ENCODE results near the gene PRKG2.

PRKG2 gene

GRCh38 chr4:81113024-81113423 is 102.0 kb downstream of the PRKG2 start:
- Histone ChIP-seq H3K4me2 (ENCODE audit: low read length) (no peak overlapping the region), H4K8ac (ENCODE audit: low read depth, low read length) (no peak overlapping the region), H3K4me1 (ENCODE audit: control insufficient read depth in 1 of 2, insufficient read depth in 2 of 2, low read length in 2 of 2) (no peaks in the 10 kb centered on the region), H3K27ac (ENCODE audit: low read depth, low read length) (no peak overlapping the region), H3K27me3 (ENCODE audit: insufficient read depth, low read length) (no peaks in the 10 kb centered on the region), H3K79me1 (ENCODE audit: low read length) (no peaks in the 10 kb centered on the region), H3K9ac (ENCODE audit: low read length) (no peak overlapping the region), H3K18ac (ENCODE audit: low read length) (no peak overlapping the region), H2AFZ (ENCODE audit: insufficient read depth, low read length, poor library complexity) (no peak overlapping the region), H3K36me3 (ENCODE audit: control insufficient read depth in 1 of 2, insufficient read depth in 2 of 2, low read length in 2 of 2) (no peaks in the 10 kb centered on the region), H3K4ac (ENCODE audit: low read depth, low read length) (no peak overlapping the region), H2BK12ac (ENCODE audit: low read length) (no peak overlapping the region), H2BK120ac (ENCODE audit: insufficient read depth, low read length, poor library complexity) (no peak overlapping the region), H3K79me2 (ENCODE audit: control insufficient read depth, insufficient read depth, low read length, poor library complexity) (no peaks in the 10 kb centered on the region), H2BK5ac (ENCODE audit: low read depth, low read length, poor library complexity) (no peak overlapping the region), H4K91ac (ENCODE audit: low read depth, low read length) (no peak overlapping the region), H3K14ac (ENCODE audit: low read length) (no peak overlapping the region), H3K23ac (ENCODE audit: low read length) (no peak overlapping the region), H3K4me3 (ENCODE audit: low read depth, low read length) (no peak overlapping the region), H4K12ac (ENCODE audit: low read depth, low read length) (no peak overlapping the region), H2AK5ac (ENCODE audit: low read length) (no peak overlapping the region), H3K9me3 (ENCODE audit: insufficient read depth, low read depth, low read length) (no peaks in the 10 kb centered on the region)
- no CpG with 5 or more reads among the region's 5 CpGs for WGBS (ENCODE audit: extremely low coverage, insufficient coverage, insufficient read length)
- DNase-seq = no peak

GRCh38 chr4:81109356-81109755 is 105.7 kb downstream of the PRKG2 start:
- Histone ChIP-seq H3K4me1 (ENCODE audit: control insufficient read depth in 1 of 2, insufficient read depth in 2 of 2, low read length in 2 of 2) (no peaks in the 10 kb centered on the region), H2BK5ac (ENCODE audit: low read depth, low read length, poor library complexity) (no peak overlapping the region), H3K14ac (ENCODE audit: low read length) (no peak overlapping the region), H3K36me3 (ENCODE audit: control insufficient read depth in 1 of 2, insufficient read depth in 2 of 2, low read length in 2 of 2) (no peaks in the 10 kb centered on the region), H3K27ac (ENCODE audit: low read depth, low read length) (no peak overlapping the region), H2BK12ac (ENCODE audit: low read length) (no peak overlapping the region), H3K79me2 (ENCODE audit: control insufficient read depth, insufficient read depth, low read length, poor library complexity) (no peaks in the 10 kb centered on the region), H3K4me3 (ENCODE audit: low read depth, low read length) (no peak overlapping the region), H3K23ac (ENCODE audit: low read length) (no peak overlapping the region), H3K18ac (ENCODE audit: low read length) (no peak overlapping the region), H3K79me1 (ENCODE audit: low read length) (no peaks in the 10 kb centered on the region), H2AK5ac (ENCODE audit: low read length) (no peak overlapping the region), H4K91ac (ENCODE audit: low read depth, low read length) (no peak overlapping the region), H2BK120ac (ENCODE audit: insufficient read depth, low read length, poor library complexity) (no peak overlapping the region), H3K4me2 (ENCODE audit: low read length) (no peak overlapping the region), H3K4ac (ENCODE audit: low read depth, low read length) (no peak overlapping the region), H4K12ac (ENCODE audit: low read depth, low read length) (no peak overlapping the region), H2AFZ (ENCODE audit: insufficient read depth, low read length, poor library complexity) (no peak overlapping the region), H3K9me3 (ENCODE audit: insufficient read depth, low read depth, low read length) (no peaks in the 10 kb centered on the region), H3K9ac (ENCODE audit: low read length) (no peak overlapping the region), H3K27me3 (ENCODE audit: insufficient read depth, low read length) (no peaks in the 10 kb centered on the region), H4K8ac (ENCODE audit: low read depth, low read length) (no peak overlapping the region)
- DNase-seq = no peak
- WGBS (ENCODE audit: extremely low coverage, insufficient coverage, insufficient read length) = no CpG with 5 or more reads among the region's 1 CpG

GRCh38 chr4:81106150-81106549 is 108.9 kb downstream of the PRKG2 start:
- no peak overlapping the region for H2BK120ac ChIP-seq (ENCODE audit: insufficient read depth, low read length, poor library complexity)
- H2BK12ac ChIP-seq (ENCODE audit: low read length) = no peak overlapping the region
- no peak overlapping the region for H2AK5ac ChIP-seq (ENCODE audit: low read length)
- no CpG with 5 or more reads among the region's 4 CpGs for WGBS (ENCODE audit: extremely low coverage, insufficient coverage, insufficient read length)
- H2BK5ac ChIP-seq (ENCODE audit: low read depth, low read length, poor library complexity) = no peak overlapping the region
- H4K12ac ChIP-seq (ENCODE audit: low read depth, low read length) = no peak overlapping the region
- H3K23ac ChIP-seq (ENCODE audit: low read length) = no peak overlapping the region
- no peak overlapping the region for H3K18ac ChIP-seq (ENCODE audit: low read length)
- DNase-seq = no peak
- H3K9me3 ChIP-seq (ENCODE audit: insufficient read depth, low read depth, low read length) = no peaks in the 10 kb centered on the region
- H3K4me3 ChIP-seq (ENCODE audit: low read depth, low read length) = no peak overlapping the region
- H3K4ac ChIP-seq (ENCODE audit: low read depth, low read length) = no peak overlapping the region
- H3K9ac ChIP-seq (ENCODE audit: low read length) = no peak overlapping the region
- no peak overlapping the region for H4K8ac ChIP-seq (ENCODE audit: low read depth, low read length)
- no peaks in the 10 kb centered on the region for H3K79me2 ChIP-seq (ENCODE audit: control insufficient read depth, insufficient read depth, low read length, poor library complexity)
- no peaks in the 10 kb centered on the region for H3K4me1 ChIP-seq (ENCODE audit: control insufficient read depth in 1 of 2, insufficient read depth in 2 of 2, low read length in 2 of 2)
- no peaks in the 10 kb centered on the region for H3K79me1 ChIP-seq (ENCODE audit: low read length)
- no peak overlapping the region for H4K91ac ChIP-seq (ENCODE audit: low read depth, low read length)
- no peak overlapping the region for H3K14ac ChIP-seq (ENCODE audit: low read length)
- no peak overlapping the region for H3K27ac ChIP-seq (ENCODE audit: low read depth, low read length)
- H2AFZ ChIP-seq (ENCODE audit: insufficient read depth, low read length, poor library complexity) = no peak overlapping the region
- H3K4me2 ChIP-seq (ENCODE audit: low read length) = no peak overlapping the region
- H3K36me3 ChIP-seq (ENCODE audit: control insufficient read depth in 1 of 2, insufficient read depth in 2 of 2, low read length in 2 of 2) = no peaks in the 10 kb centered on the region
- no peaks in the 10 kb centered on the region for H3K27me3 ChIP-seq (ENCODE audit: insufficient read depth, low read length)

GRCh38 chr4:81102107-81102506 is 112.9 kb downstream of the PRKG2 start:
- H3K27ac ChIP-seq (ENCODE audit: low read depth, low read length) = no peak overlapping the region
- H2AK5ac ChIP-seq (ENCODE audit: low read length) = no peak overlapping the region
- no peaks in the 10 kb centered on the region for H3K27me3 ChIP-seq (ENCODE audit: insufficient read depth, low read length)
- H4K12ac ChIP-seq (ENCODE audit: low read depth, low read length) = no peak overlapping the region
- H2BK5ac ChIP-seq (ENCODE audit: low read depth, low read length, poor library complexity) = no peak overlapping the region
- H3K18ac ChIP-seq (ENCODE audit: low read length) = no peak overlapping the region
- H3K36me3 ChIP-seq (ENCODE audit: control insufficient read depth in 1 of 2, insufficient read depth in 2 of 2, low read length in 2 of 2) = no peaks in the 10 kb centered on the region
- H2AFZ ChIP-seq (ENCODE audit: insufficient read depth, low read length, poor library complexity) = no peak overlapping the region
- no peak overlapping the region for H3K14ac ChIP-seq (ENCODE audit: low read length)
- no peak overlapping the region for H4K91ac ChIP-seq (ENCODE audit: low read depth, low read length)
- H3K79me1 ChIP-seq (ENCODE audit: low read length) = no peaks in the 10 kb centered on the region
- no peak overlapping the region for H3K23ac ChIP-seq (ENCODE audit: low read length)
- no peak for DNase-seq
- H3K4me1 ChIP-seq (ENCODE audit: control insufficient read depth in 1 of 2, insufficient read depth in 2 of 2, low read length in 2 of 2) = no peaks in the 10 kb centered on the region
- no peak overlapping the region for H3K4me3 ChIP-seq (ENCODE audit: low read depth, low read length)
- H2BK120ac ChIP-seq (ENCODE audit: insufficient read depth, low read length, poor library complexity) = no peak overlapping the region
- no peak overlapping the region for H4K8ac ChIP-seq (ENCODE audit: low read depth, low read length)
- no peak overlapping the region for H3K4me2 ChIP-seq (ENCODE audit: low read length)
- H3K9me3 ChIP-seq (ENCODE audit: insufficient read depth, low read depth, low read length) = no peaks in the 10 kb centered on the region
- H3K79me2 ChIP-seq (ENCODE audit: control insufficient read depth, insufficient read depth, low read length, poor library complexity) = no peaks in the 10 kb centered on the region
- H3K9ac ChIP-seq (ENCODE audit: low read length) = no peak overlapping the region
- no peak overlapping the region for H3K4ac ChIP-seq (ENCODE audit: low read depth, low read length)
- H2BK12ac ChIP-seq (ENCODE audit: low read length) = no peak overlapping the region
